Smooth muscle cell (in vitro differentiated cells): ENCODE data around the gene KLK14. TPM values are rescaled to one million over a fixed set of nuclear protein-coding genes. Genes with fewer than 3 reads are reported as not detected.

Source experiments
- DNase-seq: peaks from one replicate; lab custom pipeline; 2025; ENCODE audit not compliant: unreplicated experiment; lab: John Stamatoyannopoulos, UW
- H2AFZ ChIP-seq: fragments of 200-600 bp; sonication (generic); 2 replicates; pipeline ENCODE4 v1.6.0; 2016; ENCODE audit warnings: antibody characterized with exemption, low read depth, mild to moderate bottlenecking
- H3F3A ChIP-seq: fragments of 200-600 bp; sonication (generic); 2 replicates; pipeline ENCODE4 v1.6.0; 2017; ENCODE audit warnings: antibody characterized with exemption, low read depth
- H3K27ac ChIP-seq: fragments of 200-600 bp; sonication (generic); 2 replicates; pipeline ENCODE4 v1.5.1; 2016; ENCODE audit warnings: low read depth, mild to moderate bottlenecking
- H3K27me3 ChIP-seq: fragments of 200-600 bp; sonication (generic); 2 replicates; pipeline ENCODE4 v1.6.1; 2016; ENCODE audit warnings: low read depth, mild to moderate bottlenecking
- H3K36me3 ChIP-seq: fragments of 200-600 bp; sonication (generic); 2 replicates; pipeline ENCODE4 v1.5.1; 2016; ENCODE audit warnings: low read depth
- H3K4me1 ChIP-seq: fragments of 200-600 bp; sonication (generic); 2 replicates; pipeline ENCODE4 v1.5.1; 2016; ENCODE audit warnings: low read depth
- H3K4me2 ChIP-seq: fragments of 200-600 bp; sonication (generic); 2 replicates; pipeline ENCODE4 v1.6.0; 2016; ENCODE audit warnings: mild to moderate bottlenecking
- H3K4me3 ChIP-seq: fragments of 200-600 bp; sonication (generic); 2 replicates; pipeline ENCODE4 v1.5.1; 2016; ENCODE audit warnings: mild to moderate bottlenecking
- H3K79me2 ChIP-seq: fragments of 200-600 bp; sonication (generic); 2 replicates; pipeline ENCODE4 v1.6.0; 2016; ENCODE audit warnings: low read depth, mild to moderate bottlenecking
- H3K9ac ChIP-seq: fragments of 200-600 bp; sonication (generic); 2 replicates; pipeline ENCODE4 v1.6.0; 2016; ENCODE audit warnings: low read depth
- H3K9me3 ChIP-seq: fragments of 200-600 bp; sonication (generic); replicated peaks from 2 replicates; pipeline ENCODE4 v1.5.1; 2016; ENCODE audit warnings: low read depth
- H4K20me1 ChIP-seq: fragments of 200-600 bp; sonication (generic); 2 replicates; pipeline ENCODE4 v1.6.0; 2016; ENCODE audit warnings: low read depth
- CTCF ChIP-seq: fragments of 200-600 bp; sonication (generic); IDR thresholded peaks from 2 replicates; pipeline ENCODE4 v1.5.1; 2017; ENCODE audit warnings: borderline replicate concordance, mild to moderate bottlenecking, antibody characterized with exemption; ENCODE audit not compliant: insufficient read depth, poor library complexity, severe bottlenecking
- WGBS: methylation state at CpG from one replicate; pipeline ENCODE4 v1.1.7; 2016; ENCODE audit warnings: low lambda C conversion rate; 5-methylcytosine and 5-hydroxymethylcytosine counted together
- polyA plus RNA-seq: library from polyadenylated mRNA; unstranded; fragments of >200 nt; fragmentation: Nextera tagmentation; extraction: Ambion mirVana; gene quantifications from 2 replicates; pipeline ENCODE4 v1.2.1, GENCODE V29; 2016
- total RNA-seq: library from RNA; depleted of rRNA; stranded (reverse); fragments of >200 nt; gene quantifications from 2 replicates; pipeline ENCODE4 v1.2.3, GENCODE V29; 2014

The KLK14 gene
- total and polyA plus RNA-seq, 2 experiments from 2014 or later, result 7.7 to 12.3 TPM

- Histone ChIP-seq H3K36me3 (no peaks in the 10 kb centered on the region), H2AFZ (no peak overlapping the region), H3K9me3 (no peaks in the 10 kb centered on the region), H3K27ac (no peak overlapping the region), H4K20me1 (no peaks in the 10 kb centered on the region), H3K4me3 (no peak overlapping the region), H3K9ac (no peak overlapping the region), H3K79me2 (no peaks in the 10 kb centered on the region), H3K27me3 (peaks cover 14% of the 10 kb centered on the region), H3F3A (no peaks in the 10 kb centered on the region), H3K4me2 (no peak overlapping the region), H3K4me1 (no peaks in the 10 kb centered on the region)
- no peak for TF ChIP-seq CTCF
- 89% methylated on average over 14 of the region's 14 CpGs for WGBS
- no peak for DNase-seq
These were observed 1.1 kb upstream of the KLK14 start for GRCh38 chr19:51083783-51084182.

- Histone ChIP-seq H3K4me2 (no peak overlapping the region), H3K4me1 (no peaks in the 10 kb centered on the region), H3K4me3 (no peak overlapping the region), H3K79me2 (no peaks in the 10 kb centered on the region), H3K9ac (no peak overlapping the region), H3F3A (no peaks in the 10 kb centered on the region), H3K27me3 (peaks cover 14% of the 10 kb centered on the region), H2AFZ (no peak overlapping the region), H4K20me1 (no peaks in the 10 kb centered on the region), H3K36me3 (no peaks in the 10 kb centered on the region), H3K9me3 (no peaks in the 10 kb centered on the region), H3K27ac (no peak overlapping the region)
- WGBS, result 40% methylated on average over 3 of the region's 4 CpGs
- no peak for TF ChIP-seq CTCF
- no peak for DNase-seq
These were observed 494 bp upstream of the KLK14 start for GRCh38 chr19:51083181-51083580.

GRCh38 chr19:51081476-51081875, 1.2 kb downstream of the KLK14 start:
- H3K4me2 ChIP-seq, result no peak overlapping the region
- no peak overlapping the region for H3K9ac ChIP-seq
- H3K27me3 ChIP-seq, result peaks cover 14% of the 10 kb centered on the region
- H3K36me3 ChIP-seq, result no peaks in the 10 kb centered on the region
- no peak overlapping the region for H2AFZ ChIP-seq
- no peaks in the 10 kb centered on the region for H3K79me2 ChIP-seq
- H3F3A ChIP-seq, result no peaks in the 10 kb centered on the region
- no peak for TF ChIP-seq CTCF
- DNase-seq, result no peak
- H3K27ac ChIP-seq, result no peak overlapping the region
- WGBS, result 91% methylated on average over 14 of the region's 14 CpGs
- no peaks in the 10 kb centered on the region for H3K4me1 ChIP-seq
- no peak overlapping the region for H3K4me3 ChIP-seq
- H4K20me1 ChIP-seq, result no peaks in the 10 kb centered on the region
- no peaks in the 10 kb centered on the region for H3K9me3 ChIP-seq

- H3K9me3 ChIP-seq, result no peaks in the 10 kb centered on the region
- no peak overlapping the region for H2AFZ ChIP-seq
- no peak overlapping the region for H3K9ac ChIP-seq
- no peaks in the 10 kb centered on the region for H3K4me1 ChIP-seq
- no peak overlapping the region for H3K4me3 ChIP-seq
- TF ChIP-seq CTCF, result no peak
- no peaks in the 10 kb centered on the region for H3K36me3 ChIP-seq
- no peaks in the 10 kb centered on the region for H3F3A ChIP-seq
- WGBS, result 95% methylated on average over 27 of the region's 27 CpGs
- H4K20me1 ChIP-seq, result no peaks in the 10 kb centered on the region
- DNase-seq, result no peak
- no peak overlapping the region for H3K4me2 ChIP-seq
- H3K27ac ChIP-seq, result no peak overlapping the region
- H3K27me3 ChIP-seq, result peaks cover 14% of the 10 kb centered on the region
- H3K79me2 ChIP-seq, result no peaks in the 10 kb centered on the region
These were observed 3.1 kb downstream of the KLK14 start for GRCh38 chr19:51079481-51080110.
